Measurements from ENCODE around the gene CEP126. TPM values are rescaled to one million over a fixed set of nuclear protein-coding genes. Genes with fewer than 3 reads are reported as not detected.

CEP126 gene
- total and polyA plus RNA-seq, 2 of the 13 experiments (the other 11 are each of a cell fraction or from before 2014, with no cell fraction given): 1.4 to 1.7 TPM

- no peak for TF ChIP-seq ZNF407 (CRISPR knock-in tag; IDR thresholded peaks at IDR 0.05; ENCODE audit: not compliant biosample characterization)
Measured at GRCh38 chr11:102017026-102017425, 102.2 kb downstream of the CEP126 start (continued).

- no peak overlapping the region for H3K4me2 ChIP-seq (ENCODE audit: low read depth, low read length)
- ChIA-PET CTCF (ENCODE audit: low intra/inter-chr PET ratio, low total read pairs) (no interaction called here), POLR2A (no interaction called here)
- H3K4me3 ChIP-seq (replicated peaks in 1 of 3; ENCODE audit: insufficient read depth in 1 of 3, low read depth in 2 of 3, low read length in 3 of 3): no peak overlapping the region
- no peaks in the 10 kb centered on the region for H3K79me2 ChIP-seq (ENCODE audit: insufficient read depth, low read length)
- ATAC-seq (no peak), FAIRE-seq (no peak), DNase-seq (ENCODE audit: low spot score) (no peak)
- H4K20me1 ChIP-seq (ENCODE audit: insufficient read depth, low read length): no peaks in the 10 kb centered on the region
- 23% methylated on average over 4 of the region's 4 CpGs for WGBS (ENCODE audit: low lambda C conversion rate)
- H3K4me1 ChIP-seq (ENCODE audit: insufficient read depth, low read length): peaks cover 12% of the 10 kb centered on the region
- intact Hi-C loops (cut with micrococcal nuclease; ENCODE audit: unreplicated experiment): loop anchor here (5.0 kb wide), 1 partner anchor 996 kb away; no protein-coding TSS in a partner anchor
- no peak overlapping the region for H3K9ac ChIP-seq (ENCODE audit: insufficient read depth, low read depth, low read length)
- no peak overlapping the region for H3K27ac ChIP-seq (ENCODE audit: extremely low read length, insufficient read depth, low read length)
- BruUV-seq (replicated peaks): no TSS peak
- no peaks in the 10 kb centered on the region for H3K36me3 ChIP-seq (replicated peaks in 1 of 2; ENCODE audit: control insufficient read depth in 1 of 2, insufficient read depth in 2 of 2, low read length in 2 of 2)
- no peaks in the 10 kb centered on the region for H3K27me3 ChIP-seq (ENCODE audit: control insufficient read depth in 1 of 2, insufficient read depth in 2 of 2, low read length in 2 of 2)
- in situ Hi-C loops (cut with HindIII; ENCODE audit: extremely low pct_ligation_motif_present, low pct_unique_long_range_greater_than_20kb): no loop called here
- TF ChIP-seq MAF1 (CRISPR knock-in tag; IDR thresholded peaks at IDR 0.05; ENCODE audit: borderline replicate concordance): no peak
- TF ChIP-seq ZNF225 (CRISPR knock-in tag; IDR thresholded peaks at IDR 0.05): no peak
- H3K9me3 ChIP-seq (ENCODE audit: low read length): no peaks in the 10 kb centered on the region
- no peak overlapping the region for H2AFZ ChIP-seq (ENCODE audit: low read length)
Measured at GRCh38 chr11:102026217-102026616, 111.4 kb downstream of the CEP126 start.

Measured in HepG2 (cell line).